HG03457 (cell line): ENCODE data around the gene BCL2.

Experiments used
- ATAC-seq: cut with Tn5 transposase; IDR thresholded peaks from one replicate; pipeline ENCODE4 v1.9.1; 2021; ENCODE audit warnings: moderate number of reproducible peaks; ENCODE audit not compliant: unreplicated experiment

The BCL2 gene

GRCh38 chr18:63162271-63163014 lies 157.1 kb downstream of the BCL2 start:
- ATAC-seq = no peak

- peak; percentile 37 for ATAC-seq
Observed at GRCh38 chr18:63161761-63162195, 157.8 kb downstream of the BCL2 start.

GRCh38 chr18:63161032-63161760 lies 158.4 kb downstream of the BCL2 start:
- no peak for ATAC-seq

GRCh38 chr18:63160172-63160995 lies 159.2 kb downstream of the BCL2 start:
- ATAC-seq = no peak

- no peak for ATAC-seq
Observed at GRCh38 chr18:63159590-63159989, 160.0 kb downstream of the BCL2 start.

GRCh38 chr18:63158676-63159291 lies 160.8 kb downstream of the BCL2 start:
- no peak for ATAC-seq

GRCh38 chr18:63158012-63158631 lies 161.4 kb downstream of the BCL2 start:
- ATAC-seq = no peak

GRCh38 chr18:63157293-63158011 lies 162.1 kb downstream of the BCL2 start:
- ATAC-seq = peak; percentile 19

GRCh38 chr18:63155910-63156773 lies 163.4 kb downstream of the BCL2 start:
- no peak for ATAC-seq

- ATAC-seq = peak; percentile 27
Observed at GRCh38 chr18:63155169-63155852, 164.3 kb downstream of the BCL2 start.

GRCh38 chr18:63154350-63155152 lies 165.0 kb downstream of the BCL2 start:
- ATAC-seq = no peak

- no peak for ATAC-seq
Observed at GRCh38 chr18:63152791-63153190, 166.8 kb downstream of the BCL2 start.

GRCh38 chr18:63152096-63152495 lies 167.5 kb downstream of the BCL2 start:
- no peak for ATAC-seq

GRCh38 chr18:63151539-63151938 lies 168.0 kb downstream of the BCL2 start:
- no peak for ATAC-seq

- ATAC-seq = no peak
Observed at GRCh38 chr18:63150942-63151421, 168.6 kb downstream of the BCL2 start.

GRCh38 chr18:63150326-63150725 lies 169.2 kb downstream of the BCL2 start:
- ATAC-seq = no peak

- ATAC-seq = no peak
Observed at GRCh38 chr18:63149302-63149587, 170.3 kb downstream of the BCL2 start.
